GM12873 (cell line): ENCODE data around the gene CACNA2D3.

Experiments
- TF ChIP-seq, protein P1 (sequence below): IDR thresholded peaks from 2 replicates; pipeline ENCODE4 v1.5.1; 2012; ENCODE audit warnings: low read depth, mild to moderate bottlenecking, moderate library complexity, low read length, control low read depth; ENCODE audit not compliant: insufficient read depth; ENCODE audit errors: missing control alignments

The CACNA2D3 gene

GRCh38 chr3:55066551-55067047 lies 944.2 kb downstream of the CACNA2D3 start:
- TF ChIP-seq, protein P1, sequence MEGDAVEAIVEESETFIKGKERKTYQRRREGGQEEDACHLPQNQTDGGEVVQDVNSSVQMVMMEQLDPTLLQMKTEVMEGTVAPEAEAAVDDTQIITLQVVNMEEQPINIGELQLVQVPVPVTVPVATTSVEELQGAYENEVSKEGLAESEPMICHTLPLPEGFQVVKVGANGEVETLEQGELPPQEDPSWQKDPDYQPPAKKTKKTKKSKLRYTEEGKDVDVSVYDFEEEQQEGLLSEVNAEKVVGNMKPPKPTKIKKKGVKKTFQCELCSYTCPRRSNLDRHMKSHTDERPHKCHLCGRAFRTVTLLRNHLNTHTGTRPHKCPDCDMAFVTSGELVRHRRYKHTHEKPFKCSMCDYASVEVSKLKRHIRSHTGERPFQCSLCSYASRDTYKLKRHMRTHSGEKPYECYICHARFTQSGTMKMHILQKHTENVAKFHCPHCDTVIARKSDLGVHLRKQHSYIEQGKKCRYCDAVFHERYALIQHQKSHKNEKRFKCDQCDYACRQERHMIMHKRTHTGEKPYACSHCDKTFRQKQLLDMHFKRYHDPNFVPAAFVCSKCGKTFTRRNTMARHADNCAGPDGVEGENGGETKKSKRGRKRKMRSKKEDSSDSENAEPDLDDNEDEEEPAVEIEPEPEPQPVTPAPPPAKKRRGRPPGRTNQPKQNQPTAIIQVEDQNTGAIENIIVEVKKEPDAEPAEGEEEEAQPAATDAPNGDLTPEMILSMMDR: no peak

- TF ChIP-seq, protein P1: no peak
These were observed 947.6 kb downstream of the CACNA2D3 start for GRCh38 chr3:55069950-55070349.

GRCh38 chr3:55074796-55075195 lies 952.4 kb downstream of the CACNA2D3 start:
- TF ChIP-seq, protein P1: no peak

- TF ChIP-seq, protein P1: no peak
These were observed 953.5 kb downstream of the CACNA2D3 start for GRCh38 chr3:55075846-55076245.

- TF ChIP-seq, protein P1: no peak
These were observed 955.4 kb downstream of the CACNA2D3 start for GRCh38 chr3:55077726-55078125.

GRCh38 chr3:55078876-55079275 lies 956.5 kb downstream of the CACNA2D3 start:
- TF ChIP-seq, protein P1: no peak

GRCh38 chr3:55085231-55085630 lies 962.9 kb downstream of the CACNA2D3 start:
- TF ChIP-seq, protein P1: no peak
